Measurements from ENCODE around the gene ANGPTL3. TPM values are rescaled to one million over a fixed set of nuclear protein-coding genes. Genes with fewer than 3 reads are reported as not detected.

Gene ANGPTL3
- total and polyA plus RNA-seq, 2 of the 4 experiments (the other 2 are of a cell fraction): not detected

DNA sequence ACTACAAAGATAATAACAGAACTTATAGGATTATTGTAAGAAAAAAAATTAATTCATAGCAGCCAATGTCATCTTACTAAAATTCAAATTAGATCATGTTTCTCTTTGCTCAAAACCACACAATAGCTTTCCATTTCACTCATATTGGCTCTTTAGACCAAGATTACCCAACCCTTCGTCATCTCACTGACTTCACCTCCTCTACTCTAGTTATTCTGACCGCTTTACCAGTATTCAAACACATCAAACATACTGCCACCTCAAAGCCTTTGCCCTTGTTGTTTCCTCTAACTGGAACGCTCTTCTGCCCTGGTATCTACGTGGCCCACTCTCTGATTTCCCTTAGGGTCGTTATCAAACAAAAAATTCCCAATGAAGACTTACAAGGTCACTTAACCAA lies 1.7 kb downstream of the ANGPTL3 start:
- BruUV-seq (replicated peaks): no TSS peak
- Histone ChIP-seq H3K18ac (ENCODE audit: low read depth, low read length) (peak overlapping the region; percentile 55; the same call in 1 of the 2 replicates), H3K79me1 (ENCODE audit: low read depth in 1 of 2, low read length in 2 of 2) (peaks cover 13 to 22% of the 10 kb centered on the region in 2 experiments), H2AK5ac (ENCODE audit: low read depth, low read length) (peak overlapping the region; percentile 75), H3K9me1 (ENCODE audit: insufficient read depth, low read length) (0 out of 2 replicates have a peak, but pooled peaks cover 2% of the 10 kb centered on the region), H3K56ac (ENCODE audit: extremely low read depth, insufficient read depth, low read length) (no peak overlapping the region), H2BK20ac (ENCODE audit: low read depth, low read length) (peak overlapping the region; percentile 77), H3K27ac (ENCODE audit: insufficient read depth, low read length) (peak overlapping the region; percentile 47; the same call in 1 of the 2 replicates), H2BK5ac (ENCODE audit: low read depth, low read length, poor library complexity, severe bottlenecking) (peak overlapping the region; percentile 88), H2AK9ac (replicated peaks; ENCODE audit: low read depth, low read length, poor library complexity) (peak overlapping the region; percentile 79), H2BK15ac (ENCODE audit: low read depth, low read length) (peak overlapping the region; percentile 99), H4K8ac (ENCODE audit: low read depth in 2 of 2, low read length in 2 of 2) (peak overlapping the region; percentile 54 to 79; a peak in 1 of 4 replicates), H3K27me3 (ENCODE audit: control insufficient read depth, insufficient read depth, low read length) (no peaks in the 10 kb centered on the region), H4K5ac (ENCODE audit: low read depth, low read length) (peak overlapping the region; percentile 45; the same call in 1 of the 2 replicates), H3K14ac (replicated peaks; ENCODE audit: low read depth, low read length) (peak overlapping the region; percentile 81), H3K36me3 (ENCODE audit: control insufficient read depth, insufficient read depth, low read length) (peaks cover 2% of the 10 kb centered on the region; the same call in 1 of the 2 replicates), H2BK120ac (ENCODE audit: low read depth, low read length) (peak overlapping the region; percentile 56), H4K91ac (ENCODE audit: insufficient read depth, low read depth, low read length) (peak overlapping the region; percentile 90), H3K9ac (ENCODE audit: low read depth, low read length) (no peak overlapping the region), H3K4me3 (ENCODE audit: insufficient read depth, low read depth, low read length) (no peak overlapping the region), H3K23ac (ENCODE audit: low read depth, low read length) (peak overlapping the region; percentile 38; the same call in 1 of the 2 replicates), H3K4ac (ENCODE audit: low read depth, low read length) (peak overlapping the region; percentile 83), H3K9me3 (ENCODE audit: control insufficient read depth, insufficient read depth, low read length) (no peaks in the 10 kb centered on the region), H4K20me1 (ENCODE audit: insufficient read depth, low read length) (no peaks in the 10 kb centered on the region), H3K4me1 (ENCODE audit: control insufficient read depth, insufficient read depth, low read length) (peaks cover 5% of the 10 kb centered on the region; the same call in 1 of the 2 replicates), H3K4me2 (ENCODE audit: low read depth, low read length) (peak overlapping the region; percentile 42; the same call in 1 of the 2 replicates), H2AFZ (replicated peaks; ENCODE audit: low read length, poor library complexity) (no peak overlapping the region)
- TF ChIP-seq BHLHE40 (IDR thresholded peaks at IDR 0.05; ENCODE audit: low read depth, low read length) (no peak), CEBPB (IDR thresholded peaks at IDR 0.05; ENCODE audit: low read depth, low read length) (peak; percentile 38; the same call in 1 of the 2 replicates), MXI1 (IDR thresholded peaks at IDR 0.05; ENCODE audit: borderline replicate concordance, low read depth, low read length) (no peak), NFE2L2 (IDR thresholded peaks at IDR 0.05; ENCODE audit: low read depth, low read length) (no peak)
- TF ChIP-seq, protein P1, sequence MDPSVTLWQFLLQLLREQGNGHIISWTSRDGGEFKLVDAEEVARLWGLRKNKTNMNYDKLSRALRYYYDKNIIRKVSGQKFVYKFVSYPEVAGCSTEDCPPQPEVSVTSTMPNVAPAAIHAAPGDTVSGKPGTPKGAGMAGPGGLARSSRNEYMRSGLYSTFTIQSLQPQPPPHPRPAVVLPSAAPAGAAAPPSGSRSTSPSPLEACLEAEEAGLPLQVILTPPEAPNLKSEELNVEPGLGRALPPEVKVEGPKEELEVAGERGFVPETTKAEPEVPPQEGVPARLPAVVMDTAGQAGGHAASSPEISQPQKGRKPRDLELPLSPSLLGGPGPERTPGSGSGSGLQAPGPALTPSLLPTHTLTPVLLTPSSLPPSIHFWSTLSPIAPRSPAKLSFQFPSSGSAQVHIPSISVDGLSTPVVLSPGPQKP (IDR thresholded peaks at IDR 0.05; ENCODE audit: borderline replicate concordance, low read depth, low read length): no peak
- in situ Hi-C loops (cut with MboI; ENCODE audit: low sequenced_read_pairs): no loop called here
- WGBS, 2 experiments (ENCODE audit: extremely low coverage in 2 of 2, insufficient read length in 1 of 2): 96% methylated on average over 4 of the region's 5 CpGs; no CpG with 5 or more reads in 1 of the 2 experiments
- DNase-seq (peak; percentile 47), ATAC-seq (ENCODE audit: low read depth) (no peak)
- ChIA-PET CTCF (interaction anchor here (0.6 kb wide), 1 partner anchor 517 kb away, joined by 5 read pairs; no protein-coding TSS in a partner anchor), POLR2A (ENCODE audit: unreplicated experiment) (no interaction called here)
- intact Hi-C loops (cut with micrococcal nuclease): no loop called here
- dilution Hi-C loops (cut with HindIII; ENCODE audit: low sequenced_read_pairs, unreplicated experiment): no loop called here
